HEK293T (cell line): ENCODE results near the gene MEI1.

Source experiments
- CTCF ChIA-PET: fragments of 350-600 bp; formaldehyde crosslinking; extraction: SDS; loops from one replicate; lab custom pipeline; 2021; ENCODE audit warnings: antibody characterized with exemption, inconsistent platforms; lab: Yijun Ruan, JAX
- POLR2A ChIA-PET: fragments of 350-600 bp; formaldehyde crosslinking; extraction: SDS; loops from one replicate; lab custom pipeline; 2020; ENCODE audit warnings: antibody characterized with exemption, inconsistent platforms; lab: Yijun Ruan, JAX
- DNase-seq: peaks from one replicate; pipeline ENCODE4 v3.0.0; 2012; ENCODE audit warnings: mixed read lengths; ENCODE audit errors: extremely low spot score
- ARNT ChIP-seq: fragments of 450-650 bp; IDR thresholded peaks from 2 replicates; pipeline ENCODE4 v1.6.1; 2017; ENCODE audit warnings: mild to moderate bottlenecking
- BHLHE40 ChIP-seq: fragments of 450-650 bp; IDR thresholded peaks from 2 replicates; pipeline ENCODE4 v1.6.1; 2016; ENCODE audit warnings: mild to moderate bottlenecking, moderate library complexity, borderline replicate concordance
- CTBP1 ChIP-seq: fragments of 450-650 bp; IDR thresholded peaks from 2 replicates; pipeline ENCODE4 v1.6.1; 2016; ENCODE audit warnings: borderline replicate concordance
- ELF4 ChIP-seq: fragments of 450-650 bp; IDR thresholded peaks from 2 replicates; pipeline ENCODE4 v1.6.1; 2017; ENCODE audit warnings: antibody characterized with exemption
- FOXA1 ChIP-seq: fragments of 450-650 bp; IDR thresholded peaks from 2 replicates; pipeline ENCODE4 v1.6.1; 2016; ENCODE audit warnings: mild to moderate bottlenecking
- FOXK2 ChIP-seq: fragments of 450-650 bp; IDR thresholded peaks from 2 replicates; pipeline ENCODE4 v1.6.1; 2016; ENCODE audit warnings: mild to moderate bottlenecking
- FOXM1 ChIP-seq: fragments of 450-650 bp; IDR thresholded peaks from 2 replicates; pipeline ENCODE4 v1.6.1; 2017; ENCODE audit warnings: mild to moderate bottlenecking, borderline replicate concordance
- HDGF ChIP-seq: fragments of 450-650 bp; IDR thresholded peaks from 2 replicates; pipeline ENCODE4 v1.6.1; 2017; ENCODE audit warnings: antibody characterized with exemption, borderline replicate concordance
- L3MBTL2 ChIP-seq: fragments of 450-650 bp; conservative IDR thresholded peaks from 2 replicates; pipeline ENCODE4 v1.6.1; 2016; ENCODE audit warnings: mild to moderate bottlenecking
- LEF1 ChIP-seq: fragments of 450-650 bp; IDR thresholded peaks from 2 replicates; pipeline ENCODE4 v1.6.1; 2017; ENCODE audit warnings: mild to moderate bottlenecking, borderline replicate concordance
- NFRKB ChIP-seq: fragments of 450-650 bp; IDR thresholded peaks from 2 replicates; pipeline ENCODE4 v1.6.1; 2016; ENCODE audit warnings: mild to moderate bottlenecking, moderate library complexity
- SP1 ChIP-seq: fragments of 450-650 bp; IDR thresholded peaks from 2 replicates; pipeline ENCODE4 v1.6.1; 2017
- SUZ12 ChIP-seq: fragments of 450-650 bp; IDR thresholded peaks from 2 replicates; pipeline ENCODE4 v1.6.1; 2016; ENCODE audit warnings: mild to moderate bottlenecking
- TARDBP ChIP-seq: fragments of 450-650 bp; IDR thresholded peaks from 2 replicates; pipeline ENCODE4 v1.6.1; 2016
- ZNF384 ChIP-seq: fragments of 450-650 bp; IDR thresholded peaks from 2 replicates; pipeline ENCODE4 v1.6.1; 2016
- TF ChIP-seq, protein P1 (sequence below): fragments of 450-650 bp; IDR thresholded peaks from 2 replicates; pipeline ENCODE4 v1.6.1; 2016

The MEI1 gene

GRCh38 chr22:41782751-41783150, 83.4 kb downstream of the MEI1 start:
- TF ChIP-seq L3MBTL2 (no peak), FOXM1 (no peak), FOXA1 (no peak), BHLHE40 (no peak), FOXK2 (no peak), NFRKB (no peak), ZNF384 (no peak), TARDBP (no peak), LEF1 (no peak), HDGF (no peak), SUZ12 (no peak), ARNT (no peak), ELF4 (no peak), CTBP1 (no peak), SP1 (no peak)
- TF ChIP-seq, protein P1, sequence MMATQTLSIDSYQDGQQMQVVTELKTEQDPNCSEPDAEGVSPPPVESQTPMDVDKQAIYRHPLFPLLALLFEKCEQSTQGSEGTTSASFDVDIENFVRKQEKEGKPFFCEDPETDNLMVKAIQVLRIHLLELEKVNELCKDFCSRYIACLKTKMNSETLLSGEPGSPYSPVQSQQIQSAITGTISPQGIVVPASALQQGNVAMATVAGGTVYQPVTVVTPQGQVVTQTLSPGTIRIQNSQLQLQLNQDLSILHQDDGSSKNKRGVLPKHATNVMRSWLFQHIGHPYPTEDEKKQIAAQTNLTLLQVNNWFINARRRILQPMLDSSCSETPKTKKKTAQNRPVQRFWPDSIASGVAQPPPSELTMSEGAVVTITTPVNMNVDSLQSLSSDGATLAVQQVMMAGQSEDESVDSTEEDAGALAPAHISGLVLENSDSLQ, result no peak
- CTCF ChIA-PET, result interaction anchor here (1.2 to 1.4 kb wide), 2 partner anchors 36 to 158 kb away, joined by 3 read pairs; no protein-coding TSS in a partner anchor
- POLR2A ChIA-PET, result interaction anchor here (3.6 kb wide), 1 partner anchor 18 kb away, joined by 20 read pairs; the partner anchor contains the start of gene CCDC134
- DNase-seq, result no peak

- TF ChIP-seq L3MBTL2, result no peak
- no peak for TF ChIP-seq LEF1
- no peak for TF ChIP-seq SUZ12
- TF ChIP-seq, protein P1, result no peak
- no peak for TF ChIP-seq HDGF
- TF ChIP-seq ARNT, result no peak
- TF ChIP-seq ZNF384, result no peak
- TF ChIP-seq FOXK2, result no peak
- ChIA-PET CTCF (interaction anchor here (1.1 kb wide), 1 partner anchor 12 kb away, joined by 3 read pairs; no protein-coding TSS in a partner anchor), POLR2A (interaction anchor here (0.9 to 2.4 kb wide), 3 partner anchors 8 to 13 kb away, joined by 3 to 31 read pairs (median 4); partner anchors contain the start of gene CCDC134)
- DNase-seq, result no peak
Observed at GRCh38 chr22:41787331-41787730, 88.0 kb downstream of the MEI1 start.

GRCh38 chr22:41793871-41794270, 94.6 kb downstream of the MEI1 start:
- ChIA-PET POLR2A (no interaction called here), CTCF (no interaction called here)
- no peak for TF ChIP-seq SUZ12

GRCh38 chr22:41798736-41799135, 99.4 kb downstream of the MEI1 start:
- no peak for DNase-seq
- ChIA-PET CTCF (interaction anchor here (1.1 to 3.1 kb wide), 2 partner anchors 11 to 101 kb away, joined by 3 to 22 read pairs; no protein-coding TSS in a partner anchor), POLR2A (interaction anchor here (1.0 to 2.9 kb wide), 8 partner anchors 9 to 148 kb away, joined by 3 to 33 read pairs (median 8); partner anchors contain the start of genes CENPM and MEI1)
- TF ChIP-seq FOXM1, result no peak
- TF ChIP-seq L3MBTL2, result no peak
- TF ChIP-seq SUZ12, result no peak
- no peak for TF ChIP-seq ELF4
- TF ChIP-seq BHLHE40, result no peak
- TF ChIP-seq NFRKB, result no peak
- no peak for TF ChIP-seq LEF1
- no peak for TF ChIP-seq SP1
- no peak for TF ChIP-seq ARNT
- TF ChIP-seq TARDBP, result no peak
- TF ChIP-seq FOXA1, result no peak
- TF ChIP-seq, protein P1, result no peak
- no peak for TF ChIP-seq FOXK2

More at GRCh38 chr22:41793871-41794270, 94.6 kb downstream of the MEI1 start:
- DNase-seq, result no peak

- DNase-seq, result peak; percentile 36
- POLR2A ChIA-PET, result interaction anchor here (0.7 to 2.8 kb wide), 45 partner anchors 7 to 351 kb away, joined by 3 to 35 read pairs (median 6); partner anchors contain the start of genes CENPM, MEI1, SNU13 and SREBF2
- CTCF ChIA-PET, result interaction anchor here (1.0 to 3.1 kb wide), 5 partner anchors 12 to 141 kb away, joined by 3 to 22 read pairs (median 3); no protein-coding TSS in a partner anchor
- TF ChIP-seq BHLHE40 (no peak), L3MBTL2 (peak; percentile 73), CTBP1 (no peak)
Observed at GRCh38 chr22:41799486-41800347, 100.4 kb downstream of the MEI1 start.
